B cell (primary cell): Measurements from ENCODE around the gene OPN4. TPM values are rescaled to one million over a fixed set of nuclear protein-coding genes. Genes with fewer than 3 reads are reported as not detected.

Source experiments
- ATAC-seq: fragments of 200-7000 bp; cut with Tn5 transposase; one replicate; pipeline ENCODE4 v1.10.0; 2021; ENCODE audit warnings: low read depth, mild to moderate bottlenecking, moderate number of reproducible peaks, moderate library complexity
- CTCF ChIA-PET: fragments of 350-600 bp; sonication (Branson Sonifier 250); formaldehyde crosslinking; loops from one replicate; lab custom pipeline; 2021; ENCODE audit warnings: antibody characterized with exemption, inconsistent platforms; lab: Charles Lee
- POLR2A ChIA-PET: fragments of 350-600 bp; sonication (Branson Sonifier 250); formaldehyde crosslinking; loops from one replicate; lab custom pipeline; 2021; ENCODE audit warnings: antibody characterized with exemption; lab: Charles Lee
- DNase-seq: peaks from one replicate; pipeline ENCODE4 v3.0.0; 2013
- H2AFZ ChIP-seq: 2 replicates; pipeline ENCODE4 v1.6.1; 2012; ENCODE audit warnings: mild to moderate bottlenecking, low read depth, low read length; ENCODE audit not compliant: insufficient read depth, poor library complexity, severe bottlenecking
- H3K27ac ChIP-seq, 2 donors: 1 replicate in 1 of 2; 2 replicates in 1 of 2; pipeline ENCODE4 v1.5.1; 2012 to 2013; ENCODE audit warnings: low read length in 2 of 2, mild to moderate bottlenecking in 2 of 2, moderate library complexity in 1 of 2
- H3K27me3 ChIP-seq, 4 experiments: fragments of 200-600 bp in 1 of 4; sonication (generic) in 1 of 4; replicated peaks in 1 of 4; 1 replicate in 2 of 4; 2 replicates in 2 of 4; pipeline versions ENCODE4 v1.6.1 to v1.7.0; 2013 to 2016; ENCODE audit warnings: low read length in 3 of 4, mild to moderate bottlenecking in 2 of 4, mixed read lengths in 1 of 4, moderate library complexity in 1 of 4; ENCODE audit not compliant: insufficient read depth in 4 of 4, control insufficient read depth in 3 of 4; ENCODE audit errors: control extremely low read depth in 1 of 4
- H3K36me3 ChIP-seq, 2 experiments: replicated peaks in 1 of 2; 1 replicate in 1 of 2; 2 replicates in 1 of 2; pipeline versions ENCODE4 v1.6.1 to v1.7.1; 2013; ENCODE audit warnings: low read length in 1 of 2; ENCODE audit not compliant: insufficient read depth in 2 of 2, control insufficient read depth in 1 of 2; ENCODE audit errors: control extremely low read depth in 1 of 2, extremely low read depth in 1 of 2
- H3K4me1 ChIP-seq, 2 donors: fragments of 200-600 bp in 1 of 2; sonication (generic) in 1 of 2; 1 replicate in 1 of 2; 2 replicates in 1 of 2; pipeline versions ENCODE4 v1.5.1 to v1.6.1; 2013 to 2017; ENCODE audit warnings: low read length in 2 of 2; ENCODE audit not compliant: control insufficient read depth in 2 of 2, insufficient read depth in 2 of 2
- H3K4me2 ChIP-seq: replicated peaks from 2 replicates; pipeline ENCODE3; 2012; ENCODE audit warnings: mild to moderate bottlenecking, low read depth, low read length; ENCODE audit not compliant: poor library complexity, severe bottlenecking
- H3K4me3 ChIP-seq, 5 experiments: fragments of 200-600 bp in 1 of 5; sonication (generic) in 1 of 5; 1 replicate in 3 of 5; 2 replicates in 2 of 5; pipeline versions ENCODE4 v1.5.1 to v1.7.0; 2011 to 2016; ENCODE audit warnings: low read length in 4 of 5, mild to moderate bottlenecking in 4 of 5, low read depth in 2 of 5, control low read depth in 1 of 5, moderate library complexity in 1 of 5; ENCODE audit not compliant: insufficient read depth in 1 of 5; ENCODE audit errors: control extremely low read depth in 1 of 5, extremely low read depth in 1 of 5
- H3K79me2 ChIP-seq: fragments of 200-600 bp; sonication (generic); one replicate; pipeline ENCODE4 v1.6.0; 2016; ENCODE audit warnings: low read length; ENCODE audit not compliant: control insufficient read depth, insufficient read depth
- H3K9ac ChIP-seq: fragments of 200-600 bp; sonication (generic); 2 replicates; pipeline ENCODE4 v1.6.1; 2017; ENCODE audit warnings: mild to moderate bottlenecking, low read length, moderate library complexity
- H3K9me3 ChIP-seq, 3 donors: one replicate each; pipeline versions ENCODE4 v1.6.1 to v1.7.1; 2013; ENCODE audit warnings: low read length in 2 of 3; ENCODE audit not compliant: control insufficient read depth in 2 of 3, insufficient read depth in 1 of 3; ENCODE audit errors: control extremely low read depth in 1 of 3
- H4K20me1 ChIP-seq: 2 replicates; pipeline ENCODE4 v1.6.0; 2012; ENCODE audit warnings: mild to moderate bottlenecking, low read length; ENCODE audit not compliant: insufficient read depth, control insufficient read depth, poor library complexity, severe bottlenecking
- H3K27ac Mint-ChIP-seq: one replicate; pipeline ENCODE4 v1.8.0; 2021; ENCODE audit warnings: mixed read lengths
- H3K27me3 Mint-ChIP-seq: one replicate; pipeline ENCODE4 v1.8.0; 2021; ENCODE audit warnings: mixed read lengths
- H3K4me1 Mint-ChIP-seq: one replicate; pipeline ENCODE4 v1.8.0; 2021; ENCODE audit warnings: mixed read lengths
- H3K4me3 Mint-ChIP-seq: one replicate; pipeline ENCODE4 v1.8.0; 2021; ENCODE audit warnings: mixed read lengths
- H3K9me3 Mint-ChIP-seq: one replicate; pipeline ENCODE4 v1.8.0; 2022; ENCODE audit warnings: mixed read lengths; ENCODE audit not compliant: insufficient read depth
- EZH2 ChIP-seq: IDR thresholded peaks from 2 replicates; pipeline ENCODE4 v1.6.1; 2012; ENCODE audit warnings: borderline replicate concordance, low read depth, mild to moderate bottlenecking, moderate library complexity, low read length; ENCODE audit not compliant: insufficient read depth, poor library complexity, severe bottlenecking
- WGBS: methylation state at CpG from one replicate; pipeline ENCODE4 v1.1.5; 2013; ENCODE audit warnings: missing lambda C conversion rate; ENCODE audit not compliant: insufficient coverage; 5-methylcytosine and 5-hydroxymethylcytosine counted together
- intact Hi-C: fragments of 100-400 bp; cut with micrococcal nuclease; formaldehyde crosslinking; loops from one replicate; pipeline ENCODE4 v1.10.0; 2022
- polyA plus RNA-seq: library from polyadenylated mRNA; depleted of rRNA; stranded (reverse); fragments of >200 nt; gene quantifications from 2 replicates; pipeline ENCODE4 v1.2.3, GENCODE V29; 2012
- total RNA-seq, 2 donors: library from RNA; stranded (reverse); fragments of 120-200 nt in 1 of 2; gene quantifications; 1 replicate in 1 of 2; 2 replicates in 1 of 2; pipeline versions ENCODE4 v1.2.3 to v1.2.4, GENCODE V29; 2013 to 2022
- TF ChIP-seq, protein P1 (sequence below): fragments of 200-600 bp; IDR thresholded peaks from one replicate; pipeline ENCODE4 v1.8.0; 2022; ENCODE audit warnings: antibody characterized with exemption, mild to moderate bottlenecking

OPN4 gene
- total and polyA plus RNA-seq, 2 donors (not counting 1 experiment from before 2014, with no cell fraction given), result not detected

DNA sequence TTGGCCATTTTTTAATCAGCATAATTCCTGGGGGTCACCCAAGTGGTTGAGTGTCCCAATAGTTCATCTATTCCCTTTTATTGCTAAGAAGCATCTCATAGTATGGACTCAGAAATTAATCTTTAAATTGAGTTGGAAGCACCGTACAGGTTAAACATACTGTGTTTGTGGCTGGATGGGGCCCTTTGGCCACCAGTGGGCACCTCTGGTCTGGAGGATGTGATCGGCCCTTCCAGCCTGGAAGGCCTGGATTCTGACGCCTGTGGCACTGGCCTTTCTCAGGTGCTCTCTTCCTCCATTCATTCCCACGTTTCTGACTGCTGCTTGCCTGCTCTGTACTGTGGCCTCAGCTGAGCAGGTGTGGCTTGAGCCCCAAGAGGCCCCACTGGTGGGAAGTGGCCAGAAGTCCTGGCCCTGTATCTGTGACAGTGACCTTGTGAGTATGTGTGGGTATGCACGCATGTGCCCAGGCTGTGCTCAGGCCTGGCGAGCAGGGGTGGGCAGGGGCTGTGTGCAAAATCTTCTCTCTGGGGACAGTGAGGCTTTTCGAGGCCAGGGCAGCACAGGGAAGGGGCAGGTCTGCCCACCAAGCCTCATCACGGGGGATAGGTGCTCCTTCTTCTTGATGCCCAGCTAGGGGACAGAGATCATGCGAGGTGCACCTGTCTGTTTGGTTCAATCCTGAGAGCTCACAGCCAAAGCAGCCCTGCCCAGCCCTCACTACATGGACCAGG, 44.0 kb downstream of the OPN4 start:
- CTCF ChIA-PET, result interaction anchor here (7.4 kb wide), 1 partner anchor 201 kb away, joined by 68 read pairs; no protein-coding TSS in a partner anchor
- Histone ChIP-seq H3K4me1 (no peaks in the 10 kb centered on the region), H3K27me3 (peaks cover 0 to 4% (median 0%) of the 10 kb centered on the region in 4 experiments), H3K9ac (no peak overlapping the region), H3K27ac (no peak overlapping the region), H3K36me3 (no peaks in the 10 kb centered on the region), H3K9me3 (no peaks in the 10 kb centered on the region), H3K4me2 (no peak overlapping the region), H3K79me2 (no peaks in the 10 kb centered on the region), H2AFZ (no peak overlapping the region), H4K20me1 (no peaks in the 10 kb centered on the region), H3K4me3 (no peak overlapping the region)
- no peak overlapping the region for H3K27ac Mint-ChIP-seq
- WGBS, result 89% methylated on average over 9 of the region's 9 CpGs
- H3K4me1 Mint-ChIP-seq, result no peaks in the 10 kb centered on the region
- H3K27me3 Mint-ChIP-seq, result peaks cover 5% of the 10 kb centered on the region
- TF ChIP-seq, protein P1, sequence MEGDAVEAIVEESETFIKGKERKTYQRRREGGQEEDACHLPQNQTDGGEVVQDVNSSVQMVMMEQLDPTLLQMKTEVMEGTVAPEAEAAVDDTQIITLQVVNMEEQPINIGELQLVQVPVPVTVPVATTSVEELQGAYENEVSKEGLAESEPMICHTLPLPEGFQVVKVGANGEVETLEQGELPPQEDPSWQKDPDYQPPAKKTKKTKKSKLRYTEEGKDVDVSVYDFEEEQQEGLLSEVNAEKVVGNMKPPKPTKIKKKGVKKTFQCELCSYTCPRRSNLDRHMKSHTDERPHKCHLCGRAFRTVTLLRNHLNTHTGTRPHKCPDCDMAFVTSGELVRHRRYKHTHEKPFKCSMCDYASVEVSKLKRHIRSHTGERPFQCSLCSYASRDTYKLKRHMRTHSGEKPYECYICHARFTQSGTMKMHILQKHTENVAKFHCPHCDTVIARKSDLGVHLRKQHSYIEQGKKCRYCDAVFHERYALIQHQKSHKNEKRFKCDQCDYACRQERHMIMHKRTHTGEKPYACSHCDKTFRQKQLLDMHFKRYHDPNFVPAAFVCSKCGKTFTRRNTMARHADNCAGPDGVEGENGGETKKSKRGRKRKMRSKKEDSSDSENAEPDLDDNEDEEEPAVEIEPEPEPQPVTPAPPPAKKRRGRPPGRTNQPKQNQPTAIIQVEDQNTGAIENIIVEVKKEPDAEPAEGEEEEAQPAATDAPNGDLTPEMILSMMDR, result no peak
- no peak for TF ChIP-seq EZH2
- H3K9me3 Mint-ChIP-seq, result no peaks in the 10 kb centered on the region
- DNase-seq (no peak), ATAC-seq (no peak)
- intact Hi-C loops, result no loop called here
- no peak overlapping the region for H3K4me3 Mint-ChIP-seq
- POLR2A ChIA-PET, result no interaction called here

DNA sequence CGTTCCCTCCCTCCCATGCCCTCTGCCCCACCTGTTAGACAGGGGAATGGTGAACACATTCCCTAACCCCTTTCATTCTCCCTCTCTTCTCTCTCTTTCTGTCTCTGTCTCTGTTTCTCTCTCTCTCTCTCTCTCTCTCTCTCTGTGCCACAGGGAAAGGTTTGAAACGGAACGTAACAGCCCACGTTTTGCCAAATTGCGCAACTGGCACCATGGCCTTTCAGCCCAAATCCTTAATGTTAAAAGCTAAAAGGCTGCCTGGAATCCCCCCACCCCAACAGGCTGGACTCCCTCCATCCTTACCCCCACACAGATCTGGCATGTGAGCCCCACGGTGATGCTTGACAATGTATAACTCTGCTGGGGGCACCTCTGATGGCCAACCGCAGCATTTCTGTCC, 44.8 kb downstream of the OPN4 start:
- no peaks in the 10 kb centered on the region for H3K9me3 Mint-ChIP-seq
- ChIA-PET POLR2A (no interaction called here), CTCF (interaction anchor here (0.5 to 7.4 kb wide), 2 partner anchors 200 to 240 kb away, joined by 5 to 68 read pairs; no protein-coding TSS in a partner anchor)
- Histone ChIP-seq H4K20me1 (no peaks in the 10 kb centered on the region), H3K27ac (no peak overlapping the region), H3K4me2 (no peak overlapping the region), H3K9ac (no peak overlapping the region), H3K4me3 (no peak overlapping the region), H2AFZ (no peak overlapping the region), H3K36me3 (no peaks in the 10 kb centered on the region), H3K27me3 (peaks cover 0 to 4% (median 0%) of the 10 kb centered on the region in 4 experiments), H3K4me1 (no peaks in the 10 kb centered on the region), H3K9me3 (no peaks in the 10 kb centered on the region), H3K79me2 (no peaks in the 10 kb centered on the region)
- DNase-seq (no peak), ATAC-seq (no peak)
- intact Hi-C loops, result no loop called here
- TF ChIP-seq EZH2, result no peak
- TF ChIP-seq, protein P1, result no peak
- WGBS, result 100% methylated on average over 6 of the region's 7 CpGs
- no peaks in the 10 kb centered on the region for H3K4me1 Mint-ChIP-seq
- H3K4me3 Mint-ChIP-seq, result no peak overlapping the region
- H3K27me3 Mint-ChIP-seq, result no peaks in the 10 kb centered on the region
- no peak overlapping the region for H3K27ac Mint-ChIP-seq
